ENCODE data around the gene WFDC10A.

DNA sequence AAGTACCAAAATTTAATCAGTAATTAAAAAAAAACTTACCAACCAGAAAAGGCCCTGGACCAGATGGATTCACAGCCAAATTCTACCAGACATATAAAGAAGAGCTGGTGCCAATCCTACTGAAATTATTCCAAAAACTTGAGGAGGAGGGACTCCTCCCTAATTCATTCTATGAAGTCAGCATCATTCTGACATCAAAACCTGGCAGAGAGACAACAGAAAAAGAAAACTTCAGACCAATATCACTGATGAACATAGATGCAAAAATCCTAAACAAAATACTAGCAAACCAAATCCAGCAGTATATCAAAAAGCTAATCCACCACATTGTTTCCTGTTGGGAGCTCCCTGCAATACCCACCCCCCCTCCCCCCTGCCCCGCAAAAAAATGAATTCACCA is 40.6 kb downstream of the WFDC10A start, which contains the start of gene WFDC11:
- TF ChIP-seq, protein P1, sequence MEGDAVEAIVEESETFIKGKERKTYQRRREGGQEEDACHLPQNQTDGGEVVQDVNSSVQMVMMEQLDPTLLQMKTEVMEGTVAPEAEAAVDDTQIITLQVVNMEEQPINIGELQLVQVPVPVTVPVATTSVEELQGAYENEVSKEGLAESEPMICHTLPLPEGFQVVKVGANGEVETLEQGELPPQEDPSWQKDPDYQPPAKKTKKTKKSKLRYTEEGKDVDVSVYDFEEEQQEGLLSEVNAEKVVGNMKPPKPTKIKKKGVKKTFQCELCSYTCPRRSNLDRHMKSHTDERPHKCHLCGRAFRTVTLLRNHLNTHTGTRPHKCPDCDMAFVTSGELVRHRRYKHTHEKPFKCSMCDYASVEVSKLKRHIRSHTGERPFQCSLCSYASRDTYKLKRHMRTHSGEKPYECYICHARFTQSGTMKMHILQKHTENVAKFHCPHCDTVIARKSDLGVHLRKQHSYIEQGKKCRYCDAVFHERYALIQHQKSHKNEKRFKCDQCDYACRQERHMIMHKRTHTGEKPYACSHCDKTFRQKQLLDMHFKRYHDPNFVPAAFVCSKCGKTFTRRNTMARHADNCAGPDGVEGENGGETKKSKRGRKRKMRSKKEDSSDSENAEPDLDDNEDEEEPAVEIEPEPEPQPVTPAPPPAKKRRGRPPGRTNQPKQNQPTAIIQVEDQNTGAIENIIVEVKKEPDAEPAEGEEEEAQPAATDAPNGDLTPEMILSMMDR (IDR thresholded peaks at IDR 0.05; ENCODE audit: extremely low read depth in 1 of 2, insufficient read depth in 1 of 2, low read depth in 1 of 2, low read length in 2 of 2), result no peak
- no peak for TF ChIP-seq POLR2A (IDR thresholded peaks at IDR 0.05; ENCODE audit: low read depth, low read length)
- no peak for TF ChIP-seq POLR2AphosphoS5 (IDR thresholded peaks at IDR 0.05; ENCODE audit: insufficient read depth, low read depth, low read length)
- no peak for TF ChIP-seq EZH2 (IDR thresholded peaks at IDR 0.05; ENCODE audit: borderline replicate concordance, low read depth, low read length, severe bottlenecking)
